T-helper 22 cell (primary cell): Measurements from ENCODE around the gene GALNT15.

Experiments used
- DNase-seq: peaks from one replicate; pipeline ENCODE4 v3.0.0-alpha.2; 2020; ENCODE audit warnings: low read depth

The GALNT15 gene

GRCh38 chr3:16174389-16174788 is at the start of gene GALNT15:
Gene GALNT15 (plus strand): TSS chr3:16174680. CDS start chr3:16175152, 472 bp downstream.
- DNase-seq = no peak

- DNase-seq = no peak
Observed at GRCh38 chr3:16126634-16127033, 47.8 kb upstream of the GALNT15 start.

- DNase-seq = no peak
Observed at GRCh38 chr3:16127249-16127648, 47.2 kb upstream of the GALNT15 start.

- DNase-seq = no peak
Observed at GRCh38 chr3:16130066-16130465, 44.4 kb upstream of the GALNT15 start.

- no peak for DNase-seq
Observed at GRCh38 chr3:16132190-16132589, 42.3 kb upstream of the GALNT15 start.

GRCh38 chr3:16132928-16133327 is 41.6 kb upstream of the GALNT15 start:
- DNase-seq = no peak

GRCh38 chr3:16134173-16134928 is 40.1 kb upstream of the GALNT15 start:
- DNase-seq = no peak

GRCh38 chr3:16136055-16136454 is 38.4 kb upstream of the GALNT15 start:
- no peak for DNase-seq

GRCh38 chr3:16137044-16137443 is 37.4 kb upstream of the GALNT15 start:
- no peak for DNase-seq

GRCh38 chr3:16137977-16138376 is 36.5 kb upstream of the GALNT15 start:
- no peak for DNase-seq

GRCh38 chr3:16140116-16140893 is 34.2 kb upstream of the GALNT15 start:
- no peak for DNase-seq

- DNase-seq = no peak
Observed at GRCh38 chr3:16140894-16141285, 33.6 kb upstream of the GALNT15 start.

- DNase-seq = no peak
Observed at GRCh38 chr3:16142350-16143025, 32.0 kb upstream of the GALNT15 start.

- DNase-seq = no peak
Observed at GRCh38 chr3:16143861-16144447, 30.5 kb upstream of the GALNT15 start.

GRCh38 chr3:16145176-16145575 is 29.3 kb upstream of the GALNT15 start:
- DNase-seq = no peak

GRCh38 chr3:16146015-16146730 is 28.3 kb upstream of the GALNT15 start:
- DNase-seq = no peak

- DNase-seq = no peak
Observed at GRCh38 chr3:16147220-16147994, 27.1 kb upstream of the GALNT15 start.

GRCh38 chr3:16148213-16148612 is 26.3 kb upstream of the GALNT15 start:
- no peak for DNase-seq

GRCh38 chr3:16148783-16149182 is 25.7 kb upstream of the GALNT15 start:
- DNase-seq = no peak

- DNase-seq = no peak
Observed at GRCh38 chr3:16150285-16150684, 24.2 kb upstream of the GALNT15 start.

GRCh38 chr3:16151109-16151508 is 23.4 kb upstream of the GALNT15 start:
- no peak for DNase-seq
